ENCODE results near the gene RMDN3. TPM values are rescaled to one million over a fixed set of nuclear protein-coding genes. Genes with fewer than 3 reads are reported as not detected.

RMDN3 gene
- total RNA-seq, 1 donor from 2014 or later, result 20.3 TPM

DNA sequence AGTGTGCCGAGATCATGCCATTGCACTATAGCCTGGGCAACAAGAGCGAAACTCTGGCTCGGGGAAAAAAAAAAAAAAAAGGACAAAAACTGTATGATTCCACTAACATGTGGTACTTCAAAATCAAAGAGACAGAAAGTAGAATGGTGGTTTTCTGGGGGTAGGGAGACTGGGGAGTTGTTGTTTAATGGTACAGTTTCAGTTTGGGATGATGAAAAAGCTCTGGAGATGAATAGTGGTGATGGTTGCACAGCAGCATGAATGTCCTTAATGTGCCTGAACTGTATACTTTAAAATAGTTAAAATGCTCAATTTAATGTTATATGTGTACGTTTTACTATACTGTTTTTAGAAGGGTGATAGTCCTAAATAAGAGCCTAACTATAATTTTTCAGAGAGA lies 32.7 kb downstream of the RMDN3 start:
- TF ChIP-seq, protein P1, sequence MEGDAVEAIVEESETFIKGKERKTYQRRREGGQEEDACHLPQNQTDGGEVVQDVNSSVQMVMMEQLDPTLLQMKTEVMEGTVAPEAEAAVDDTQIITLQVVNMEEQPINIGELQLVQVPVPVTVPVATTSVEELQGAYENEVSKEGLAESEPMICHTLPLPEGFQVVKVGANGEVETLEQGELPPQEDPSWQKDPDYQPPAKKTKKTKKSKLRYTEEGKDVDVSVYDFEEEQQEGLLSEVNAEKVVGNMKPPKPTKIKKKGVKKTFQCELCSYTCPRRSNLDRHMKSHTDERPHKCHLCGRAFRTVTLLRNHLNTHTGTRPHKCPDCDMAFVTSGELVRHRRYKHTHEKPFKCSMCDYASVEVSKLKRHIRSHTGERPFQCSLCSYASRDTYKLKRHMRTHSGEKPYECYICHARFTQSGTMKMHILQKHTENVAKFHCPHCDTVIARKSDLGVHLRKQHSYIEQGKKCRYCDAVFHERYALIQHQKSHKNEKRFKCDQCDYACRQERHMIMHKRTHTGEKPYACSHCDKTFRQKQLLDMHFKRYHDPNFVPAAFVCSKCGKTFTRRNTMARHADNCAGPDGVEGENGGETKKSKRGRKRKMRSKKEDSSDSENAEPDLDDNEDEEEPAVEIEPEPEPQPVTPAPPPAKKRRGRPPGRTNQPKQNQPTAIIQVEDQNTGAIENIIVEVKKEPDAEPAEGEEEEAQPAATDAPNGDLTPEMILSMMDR (IDR thresholded peaks at IDR 0.05; ENCODE audit: borderline replicate concordance), result no peak
- DNase-seq, result no peak
- Histone ChIP-seq H3K27me3 (ENCODE audit: low read depth) (no peaks in the 10 kb centered on the region), H3K27ac (replicated peaks) (no peak overlapping the region), H3K9me3 (replicated peaks) (no peaks in the 10 kb centered on the region), H3K36me3 (no peaks in the 10 kb centered on the region), H3K4me3 (no peak overlapping the region), H3K4me1 (no peaks in the 10 kb centered on the region)
- intact Hi-C loops (cut with micrococcal nuclease), result no loop called here

DNA sequence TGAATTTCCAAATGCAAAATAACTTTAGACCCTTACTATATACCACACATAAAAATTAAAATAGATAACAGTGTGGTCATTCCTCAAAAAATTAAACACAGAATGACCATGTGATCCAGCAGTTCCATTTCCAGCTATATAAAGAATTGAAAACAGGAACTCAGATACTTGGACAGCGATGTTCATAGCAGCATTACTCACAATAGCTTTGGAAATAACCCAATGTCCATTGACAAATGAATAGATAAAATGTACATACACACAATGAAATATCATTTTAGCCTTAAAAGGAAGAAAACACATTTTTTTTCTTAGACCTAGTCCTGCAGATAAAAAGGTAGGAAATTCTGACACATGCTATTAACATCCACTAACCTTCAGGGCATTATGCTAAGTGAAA lies 33.4 kb downstream of the RMDN3 start:
- intact Hi-C loops (cut with micrococcal nuclease), result no loop called here
- no peak for DNase-seq
- TF ChIP-seq, protein P1 (IDR thresholded peaks at IDR 0.05; ENCODE audit: borderline replicate concordance), result no peak
- H3K4me3 ChIP-seq, result no peak overlapping the region
- no peak overlapping the region for H3K27ac ChIP-seq (replicated peaks)
- no peaks in the 10 kb centered on the region for H3K36me3 ChIP-seq
- no peaks in the 10 kb centered on the region for H3K27me3 ChIP-seq (ENCODE audit: low read depth)
- H3K4me1 ChIP-seq, result no peaks in the 10 kb centered on the region
- H3K9me3 ChIP-seq (replicated peaks), result no peaks in the 10 kb centered on the region

DNA sequence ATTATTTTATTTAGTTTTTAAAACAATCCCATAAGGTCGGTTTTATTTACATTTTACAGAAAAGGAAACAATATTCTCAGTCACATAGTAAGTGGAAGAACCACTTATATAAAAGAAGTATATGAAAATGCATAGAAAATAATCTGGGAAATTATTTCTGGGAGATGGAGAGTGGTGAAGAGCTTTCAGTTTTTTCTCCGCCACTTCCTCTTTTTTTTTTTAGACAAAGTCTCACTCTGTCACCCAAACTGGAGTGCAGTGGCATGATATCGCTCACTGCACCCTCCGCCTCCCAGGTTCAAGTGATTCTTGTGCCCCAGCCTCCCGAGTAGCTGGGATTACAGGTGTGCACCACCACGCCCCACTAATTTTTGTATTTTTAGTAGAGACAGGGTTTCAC lies 38.9 kb downstream of the RMDN3 start:
- Histone ChIP-seq H3K9me3 (replicated peaks) (no peaks in the 10 kb centered on the region), H3K27ac (replicated peaks) (no peak overlapping the region), H3K4me3 (no peak overlapping the region), H3K27me3 (ENCODE audit: low read depth) (no peaks in the 10 kb centered on the region), H3K4me1 (no peaks in the 10 kb centered on the region), H3K36me3 (no peaks in the 10 kb centered on the region)
- DNase-seq, result no peak
- intact Hi-C loops (cut with micrococcal nuclease), result no loop called here
- TF ChIP-seq, protein P1 (IDR thresholded peaks at IDR 0.05; ENCODE audit: borderline replicate concordance), result no peak

DNA sequence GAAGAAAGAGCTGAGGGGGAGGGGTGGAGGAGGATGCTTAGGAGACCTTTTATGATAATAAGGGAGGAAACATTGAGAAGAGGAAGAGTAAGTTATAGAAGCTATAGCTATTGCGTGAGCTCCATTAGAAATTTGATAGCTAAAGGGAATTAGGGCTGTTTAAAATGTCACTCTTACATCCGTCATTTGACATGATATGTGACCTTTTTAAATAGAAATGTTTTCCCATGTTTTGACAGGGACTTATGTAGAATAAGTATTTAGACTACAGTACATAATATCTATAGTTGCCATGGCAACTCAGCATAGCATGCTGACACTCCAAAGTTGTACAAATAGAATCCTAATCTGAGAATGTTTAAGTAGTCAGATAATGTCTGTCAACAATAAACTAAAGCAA lies 40.9 kb downstream of the RMDN3 start:
- DNase-seq, result no peak
- H3K36me3 ChIP-seq, result no peaks in the 10 kb centered on the region
- H3K9me3 ChIP-seq (replicated peaks), result no peaks in the 10 kb centered on the region
- intact Hi-C loops (cut with micrococcal nuclease), result no loop called here
- no peak overlapping the region for H3K4me3 ChIP-seq
- no peaks in the 10 kb centered on the region for H3K27me3 ChIP-seq (ENCODE audit: low read depth)
- no peak overlapping the region for H3K27ac ChIP-seq (replicated peaks)
- no peaks in the 10 kb centered on the region for H3K4me1 ChIP-seq
- TF ChIP-seq, protein P1 (IDR thresholded peaks at IDR 0.05; ENCODE audit: borderline replicate concordance), result no peak

DNA sequence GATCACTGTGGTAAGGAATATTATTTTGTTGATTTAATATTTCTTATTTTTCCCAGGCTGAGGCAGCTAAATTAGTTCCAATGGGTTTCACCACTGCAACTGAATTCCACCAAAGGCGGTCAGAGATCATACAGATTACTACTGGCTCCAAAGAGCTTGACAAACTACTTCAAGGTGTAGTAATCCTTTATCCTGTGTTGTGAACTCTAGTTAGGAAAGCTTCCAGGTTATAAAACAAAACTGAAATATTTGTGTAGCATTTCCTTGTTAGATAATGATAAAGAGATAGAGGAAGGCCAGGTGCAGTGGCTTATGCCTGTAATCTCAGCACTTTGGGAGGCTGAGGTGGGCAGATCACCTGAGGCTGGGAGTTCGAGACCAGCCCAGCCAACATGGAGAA lies 48.9 kb downstream of the RMDN3 start:
- H3K27ac ChIP-seq (replicated peaks), result no peak overlapping the region
- H3K36me3 ChIP-seq, result no peaks in the 10 kb centered on the region
- no peaks in the 10 kb centered on the region for H3K4me1 ChIP-seq
- no peak overlapping the region for H3K4me3 ChIP-seq
- no peak for DNase-seq
- intact Hi-C loops (cut with micrococcal nuclease), result no loop called here
- no peaks in the 10 kb centered on the region for H3K27me3 ChIP-seq (ENCODE audit: low read depth)
- TF ChIP-seq, protein P1 (IDR thresholded peaks at IDR 0.05; ENCODE audit: borderline replicate concordance), result no peak
- no peaks in the 10 kb centered on the region for H3K9me3 ChIP-seq (replicated peaks)

DNA sequence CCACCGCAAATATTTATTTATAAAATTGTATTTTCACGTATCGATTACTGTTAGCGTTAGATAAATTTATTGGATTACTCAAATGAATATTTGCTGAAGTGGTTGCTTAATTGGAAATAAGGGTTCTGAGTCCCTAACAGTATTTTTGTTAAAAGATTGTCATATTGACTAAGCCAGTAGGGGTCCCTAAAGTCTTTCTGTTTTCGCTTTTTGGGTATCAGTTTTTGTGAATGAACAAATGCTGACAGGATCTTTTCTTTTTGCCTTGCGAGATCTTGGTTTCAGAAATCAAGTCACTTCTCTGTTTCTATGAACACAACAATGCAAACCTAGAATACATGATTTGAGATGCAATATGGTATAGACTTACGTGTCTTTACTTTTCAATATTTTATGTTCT lies 53.0 kb downstream of the RMDN3 start:
- no peak for DNase-seq
- TF ChIP-seq, protein P1 (IDR thresholded peaks at IDR 0.05; ENCODE audit: borderline replicate concordance), result no peak
- H3K27me3 ChIP-seq (ENCODE audit: low read depth), result no peaks in the 10 kb centered on the region
- no peak overlapping the region for H3K27ac ChIP-seq (replicated peaks)
- intact Hi-C loops (cut with micrococcal nuclease), result no loop called here
- no peaks in the 10 kb centered on the region for H3K9me3 ChIP-seq (replicated peaks)
- no peak overlapping the region for H3K4me3 ChIP-seq
- no peaks in the 10 kb centered on the region for H3K36me3 ChIP-seq
- no peaks in the 10 kb centered on the region for H3K4me1 ChIP-seq
